ENCODE data around the gene SHC3.

Gene SHC3

DNA sequence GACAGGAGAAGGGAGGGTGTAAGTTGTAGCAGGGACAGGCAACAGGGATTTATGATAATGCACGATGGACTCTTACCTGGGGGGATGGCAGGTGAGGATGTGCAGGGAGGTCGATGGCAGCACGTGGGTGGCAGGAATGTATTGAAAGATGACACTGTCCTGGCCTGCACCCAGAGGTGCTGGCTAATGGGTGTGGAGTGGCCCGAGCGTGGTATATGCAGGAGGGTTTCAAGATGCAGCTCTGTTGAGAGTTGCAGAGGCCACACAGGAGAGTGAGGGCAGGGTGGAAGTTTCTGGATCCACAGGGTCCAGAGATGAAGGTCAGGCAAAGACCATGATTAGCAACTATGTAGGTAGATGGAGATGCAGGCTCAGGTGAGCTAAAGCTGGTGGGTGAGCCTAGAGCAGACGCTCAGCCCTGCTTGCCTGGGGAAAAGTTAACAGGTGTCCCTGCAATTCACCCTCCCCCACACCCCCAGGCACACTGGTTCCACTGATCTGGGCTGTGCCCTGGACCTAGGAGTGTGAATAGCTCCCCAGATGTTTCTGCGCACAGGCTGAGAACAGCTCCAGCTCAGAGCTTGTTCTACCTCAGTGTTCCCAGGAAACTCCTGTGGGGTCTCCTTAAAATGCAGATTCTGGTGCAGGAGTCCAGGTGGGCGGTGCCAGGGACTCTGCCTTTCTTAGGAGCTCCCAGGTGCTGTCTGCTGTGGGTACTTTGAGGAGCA, 208.8 kb downstream of the SHC3 start:
- Histone ChIP-seq H3K9ac (ENCODE audit: low read length) (no peak overlapping the region), H3K36me3 (ENCODE audit: control insufficient read depth, insufficient read depth, low read length) (no peaks in the 10 kb centered on the region), H3K4me3 (ENCODE audit: low read depth, low read length) (no peak overlapping the region), H3K27ac (ENCODE audit: low read depth, low read length) (no peak overlapping the region), H3K27me3 (ENCODE audit: control insufficient read depth, insufficient read depth, low read length) (no peaks in the 10 kb centered on the region), H3K4me1 (ENCODE audit: control insufficient read depth, insufficient read depth, low read length) (peaks cover 10% of the 10 kb centered on the region), H3K9me3 (ENCODE audit: control insufficient read depth, insufficient read depth, low read depth, low read length) (no peaks in the 10 kb centered on the region)

DNA sequence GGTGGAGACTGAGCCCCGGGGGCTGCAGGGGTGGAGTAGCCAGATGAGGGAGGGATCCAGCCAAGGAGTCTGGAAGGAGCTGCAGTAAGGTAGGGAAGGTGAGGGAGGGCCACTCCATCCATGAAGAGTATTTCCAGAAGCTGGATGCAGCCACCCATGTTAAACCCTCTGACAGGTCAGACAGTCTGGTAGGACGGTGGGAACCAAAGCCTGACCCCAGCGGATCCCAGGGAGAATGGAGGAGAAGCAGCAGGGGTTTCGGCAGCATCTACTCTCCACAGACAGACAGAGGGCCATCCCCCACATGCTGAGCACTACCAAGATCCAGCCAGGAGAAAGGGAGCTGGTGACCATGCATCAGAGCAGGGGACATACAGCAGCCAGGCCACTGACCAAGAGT, 209.8 kb downstream of the SHC3 start:
- Histone ChIP-seq H3K27me3 (ENCODE audit: control insufficient read depth, insufficient read depth, low read length) (no peaks in the 10 kb centered on the region), H3K36me3 (ENCODE audit: control insufficient read depth, insufficient read depth, low read length) (no peaks in the 10 kb centered on the region), H3K27ac (ENCODE audit: low read depth, low read length) (no peak overlapping the region), H3K4me3 (ENCODE audit: low read depth, low read length) (no peak overlapping the region), H3K9me3 (ENCODE audit: control insufficient read depth, insufficient read depth, low read depth, low read length) (no peaks in the 10 kb centered on the region), H3K9ac (ENCODE audit: low read length) (no peak overlapping the region), H3K4me1 (ENCODE audit: control insufficient read depth, insufficient read depth, low read length) (peaks cover 10% of the 10 kb centered on the region)

DNA sequence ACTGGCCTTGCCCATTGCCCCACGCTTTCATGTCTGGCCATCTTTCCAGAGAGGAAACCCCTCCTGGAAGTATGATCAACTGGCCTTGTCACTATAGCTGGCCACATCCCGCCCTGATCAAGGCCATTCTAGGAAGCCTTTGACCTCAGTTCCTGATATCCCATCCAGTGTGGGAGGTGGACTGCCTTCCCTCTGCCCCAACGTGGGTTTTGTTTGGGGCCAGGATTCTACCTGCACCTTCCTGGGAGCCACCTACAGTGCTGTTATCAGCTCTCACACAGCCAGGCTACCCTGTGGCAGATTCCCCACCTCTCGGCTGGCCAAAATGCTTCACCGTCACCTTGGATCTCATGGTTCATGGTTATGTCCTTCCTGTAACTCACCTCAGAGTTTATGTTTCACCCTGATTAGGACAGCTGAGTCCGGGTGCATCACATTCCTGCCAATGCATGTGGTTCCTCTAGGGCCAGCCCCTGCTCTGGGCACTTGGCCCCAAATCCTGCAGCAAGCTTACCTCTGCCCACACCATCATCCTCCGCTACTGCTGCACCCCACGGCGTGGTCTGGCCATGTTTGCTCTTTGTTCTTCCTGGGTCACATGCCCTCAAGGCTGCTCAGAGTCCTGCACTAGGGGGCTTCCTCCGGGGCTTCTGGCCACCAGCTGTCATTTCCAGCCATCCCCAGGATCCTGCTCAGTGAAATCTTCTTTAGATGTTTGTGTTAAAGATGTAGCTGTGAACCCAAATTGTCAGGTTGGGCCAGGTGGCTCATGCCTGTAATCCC, 211.5 kb downstream of the SHC3 start:
- no peaks in the 10 kb centered on the region for H3K36me3 ChIP-seq (ENCODE audit: control insufficient read depth, insufficient read depth, low read length)
- no peaks in the 10 kb centered on the region for H3K27me3 ChIP-seq (ENCODE audit: control insufficient read depth, insufficient read depth, low read length)
- H3K4me1 ChIP-seq (ENCODE audit: control insufficient read depth, insufficient read depth, low read length) = peaks cover 10% of the 10 kb centered on the region
- H3K9me3 ChIP-seq (ENCODE audit: control insufficient read depth, insufficient read depth, low read depth, low read length) = no peaks in the 10 kb centered on the region
- H3K27ac ChIP-seq (ENCODE audit: low read depth, low read length) = no peak overlapping the region
- no peak overlapping the region for H3K9ac ChIP-seq (ENCODE audit: low read length)
- H3K4me3 ChIP-seq (ENCODE audit: low read depth, low read length) = no peak overlapping the region

DNA sequence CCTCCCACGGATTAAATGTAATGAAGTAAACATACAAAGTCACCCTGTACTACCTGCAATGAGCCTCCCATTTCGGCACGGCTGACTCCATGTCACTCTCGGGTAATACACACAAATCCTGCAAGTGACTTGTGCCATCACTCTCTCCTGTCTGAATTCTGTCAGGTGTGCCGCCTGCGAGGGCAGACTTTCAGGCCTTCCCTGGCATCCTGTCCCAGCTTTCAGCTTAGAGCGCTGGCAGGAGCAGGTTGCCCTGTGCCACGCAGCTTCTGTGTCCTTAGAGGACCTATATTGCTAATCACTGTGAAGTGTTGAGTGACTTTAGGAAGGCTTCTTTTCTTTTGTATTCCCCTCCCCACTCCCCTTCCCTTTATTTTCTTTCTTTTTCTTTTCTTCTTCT, 213.1 kb downstream of the SHC3 start:
- no peaks in the 10 kb centered on the region for H3K36me3 ChIP-seq (ENCODE audit: control insufficient read depth, insufficient read depth, low read length)

DNA sequence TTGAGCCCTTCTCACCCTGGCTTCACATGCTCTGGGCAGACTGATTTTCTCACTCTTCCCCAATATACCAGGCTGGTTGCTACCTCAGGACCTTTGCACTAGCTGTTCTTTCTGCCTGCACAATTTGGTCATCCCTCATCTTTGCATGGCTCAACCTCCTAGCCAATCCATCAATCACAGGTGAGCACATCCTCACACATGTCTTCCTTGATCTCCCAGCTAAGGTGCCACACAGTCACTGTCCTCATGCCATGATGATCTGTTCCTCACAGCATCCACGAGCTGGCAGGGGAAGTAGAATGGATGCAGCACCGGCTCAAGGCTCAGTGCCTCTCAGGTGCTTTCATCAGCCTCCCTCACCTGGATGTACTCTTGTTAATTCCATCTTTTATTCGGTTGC, 218.0 kb downstream of the SHC3 start:
- H3K4me3 ChIP-seq (ENCODE audit: low read depth, low read length) = no peak overlapping the region
- no peaks in the 10 kb centered on the region for H3K27me3 ChIP-seq (ENCODE audit: control insufficient read depth, insufficient read depth, low read length)
- no peaks in the 10 kb centered on the region for H3K36me3 ChIP-seq (ENCODE audit: control insufficient read depth, insufficient read depth, low read length)
- H3K27ac ChIP-seq (ENCODE audit: low read depth, low read length) = no peak overlapping the region
- no peak overlapping the region for H3K9ac ChIP-seq (ENCODE audit: low read length)
- peaks cover 9% of the 10 kb centered on the region; the same call in 1 of the 2 replicates for H3K4me1 ChIP-seq (ENCODE audit: control insufficient read depth, insufficient read depth, low read length)
- no peaks in the 10 kb centered on the region for H3K9me3 ChIP-seq (ENCODE audit: control insufficient read depth, insufficient read depth, low read depth, low read length)

More for the DNA sequence above, 213.1 kb downstream of the SHC3 start:
- Histone ChIP-seq H3K4me1 (ENCODE audit: control insufficient read depth, insufficient read depth, low read length) (peaks cover 10% of the 10 kb centered on the region), H3K27me3 (ENCODE audit: control insufficient read depth, insufficient read depth, low read length) (no peaks in the 10 kb centered on the region), H3K9me3 (ENCODE audit: control insufficient read depth, insufficient read depth, low read depth, low read length) (no peaks in the 10 kb centered on the region), H3K9ac (ENCODE audit: low read length) (no peak overlapping the region), H3K27ac (ENCODE audit: low read depth, low read length) (no peak overlapping the region), H3K4me3 (ENCODE audit: low read depth, low read length) (no peak overlapping the region)

DNA sequence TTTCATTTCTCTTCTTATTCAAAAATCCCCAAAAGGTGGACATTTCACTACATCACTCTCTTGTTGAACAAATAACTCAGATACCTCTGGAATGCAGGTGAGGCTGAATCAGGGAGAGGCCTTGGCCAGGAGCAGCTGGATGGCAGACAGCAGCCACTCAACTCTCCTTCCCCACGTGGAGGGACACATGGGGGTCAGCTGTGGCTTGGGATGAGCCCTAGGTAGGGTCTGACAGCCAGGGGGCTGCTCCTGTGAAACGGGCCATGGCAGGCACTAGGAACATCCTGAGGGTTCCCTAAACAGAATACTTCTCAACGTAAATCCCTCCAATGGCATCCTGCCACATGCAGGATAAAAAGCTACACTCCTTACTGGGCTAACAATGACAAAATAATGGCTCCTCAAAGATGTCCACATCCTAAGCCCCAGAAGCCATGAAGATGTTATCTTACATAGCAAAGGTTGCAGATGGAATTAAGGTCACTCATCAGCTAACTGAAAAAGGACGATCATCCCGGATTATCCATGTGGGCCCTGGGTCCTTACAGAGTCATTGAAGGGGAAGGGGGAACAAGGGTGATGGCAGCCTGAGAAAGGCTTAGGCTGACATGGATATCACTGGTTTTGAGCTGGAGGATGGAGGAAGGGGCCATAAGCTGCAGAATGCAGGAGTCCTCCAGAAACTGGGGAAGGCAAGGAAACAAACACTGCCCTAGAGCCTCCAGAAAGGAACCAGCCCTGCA, 218.7 kb downstream of the SHC3 start:
- Histone ChIP-seq H3K36me3 (ENCODE audit: control insufficient read depth, insufficient read depth, low read length) (no peaks in the 10 kb centered on the region), H3K9me3 (ENCODE audit: control insufficient read depth, insufficient read depth, low read depth, low read length) (no peaks in the 10 kb centered on the region), H3K4me1 (ENCODE audit: control insufficient read depth, insufficient read depth, low read length) (peaks cover 9% of the 10 kb centered on the region; the same call in 1 of the 2 replicates), H3K27ac (ENCODE audit: low read depth, low read length) (no peak overlapping the region), H3K9ac (ENCODE audit: low read length) (no peak overlapping the region), H3K4me3 (ENCODE audit: low read depth, low read length) (no peak overlapping the region), H3K27me3 (ENCODE audit: control insufficient read depth, insufficient read depth, low read length) (no peaks in the 10 kb centered on the region)

DNA sequence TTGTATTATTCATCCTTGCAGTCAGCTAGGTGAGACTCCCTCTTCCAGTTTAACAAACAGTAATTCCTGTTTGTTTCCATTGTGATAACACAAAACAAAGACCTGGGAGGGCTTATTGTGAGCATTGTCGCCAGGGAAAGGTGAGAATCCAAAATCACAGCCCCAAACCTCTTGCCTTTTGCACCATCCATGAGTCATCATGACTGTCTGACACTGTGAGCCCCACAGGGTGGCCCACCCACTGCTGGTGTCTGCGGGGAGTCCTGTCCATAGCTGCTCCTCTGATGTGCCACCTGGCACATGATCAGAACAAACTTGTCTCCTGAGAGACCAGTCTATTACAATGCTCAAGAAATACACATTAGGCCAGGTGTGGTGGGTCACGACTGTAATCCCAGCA, 221.1 kb downstream of the SHC3 start:
- H3K4me3 ChIP-seq (ENCODE audit: low read depth, low read length) = no peak overlapping the region
- H3K36me3 ChIP-seq (ENCODE audit: control insufficient read depth, insufficient read depth, low read length) = no peaks in the 10 kb centered on the region
- H3K27me3 ChIP-seq (ENCODE audit: control insufficient read depth, insufficient read depth, low read length) = no peaks in the 10 kb centered on the region
- peaks cover 5% of the 10 kb centered on the region; the same call in 1 of the 2 replicates for H3K9me3 ChIP-seq (ENCODE audit: control insufficient read depth, insufficient read depth, low read depth, low read length)
- H3K4me1 ChIP-seq (ENCODE audit: control insufficient read depth, insufficient read depth, low read length) = 0 out of 2 replicates have a peak, but pooled peaks cover 9% of the 10 kb centered on the region
- no peak overlapping the region for H3K27ac ChIP-seq (ENCODE audit: low read depth, low read length)
- H3K9ac ChIP-seq (ENCODE audit: low read length) = no peak overlapping the region
